Loucy (cell line): ENCODE results near the gene L1CAM.

ENCODE experiments used
- H2AFZ ChIP-seq: fragments of 200-600 bp; sonication (generic); 2 replicates; pipeline ENCODE4 v1.6.0; 2016; ENCODE audit warnings: antibody characterized with exemption, mild to moderate bottlenecking, low read length, moderate library complexity
- H3F3A ChIP-seq: fragments of 200-600 bp; 2 replicates; pipeline ENCODE4 v1.6.0; 2016; ENCODE audit warnings: antibody characterized with exemption, low read depth, mild to moderate bottlenecking
- H3K27me3 ChIP-seq: fragments of 200-600 bp; sonication (generic); 2 replicates; pipeline ENCODE4 v1.6.1; 2014; ENCODE audit warnings: low read length, mild to moderate bottlenecking; ENCODE audit not compliant: insufficient read depth, poor library complexity, severe bottlenecking
- H3K36me3 ChIP-seq: fragments of 200-600 bp; sonication (generic); 2 replicates; pipeline ENCODE4 v1.6.1; 2016; ENCODE audit warnings: low read length; ENCODE audit not compliant: insufficient read depth
- H3K4me1 ChIP-seq: fragments of 200-600 bp; sonication (generic); 2 replicates; pipeline ENCODE4 v1.5.1; 2014; ENCODE audit warnings: low read length, mild to moderate bottlenecking; ENCODE audit not compliant: insufficient read depth, poor library complexity, severe bottlenecking
- H3K4me2 ChIP-seq: fragments of 200-600 bp; sonication (generic); 2 replicates; pipeline ENCODE4 v1.6.0; 2014; ENCODE audit warnings: antibody characterized with exemption, low read length, low read depth, mild to moderate bottlenecking; ENCODE audit not compliant: poor library complexity, severe bottlenecking
- H3K4me3 ChIP-seq: fragments of 200-600 bp; sonication (generic); 2 replicates; pipeline ENCODE4 v1.5.1; 2014; ENCODE audit warnings: low read length, mild to moderate bottlenecking, mixed read lengths; ENCODE audit not compliant: poor library complexity, severe bottlenecking
- H3K79me2 ChIP-seq: fragments of 200-600 bp; sonication (generic); 2 replicates; pipeline ENCODE4 v1.6.1; 2014; ENCODE audit warnings: low read length; ENCODE audit not compliant: insufficient read depth
- H3K9ac ChIP-seq: fragments of 200-600 bp; sonication (generic); 2 replicates; pipeline ENCODE4 v1.6.0; 2014; ENCODE audit warnings: mild to moderate bottlenecking, low read depth, low read length, moderate library complexity; ENCODE audit not compliant: poor library complexity, severe bottlenecking
- H3K9me2 ChIP-seq: fragments of 200-600 bp; sonication (generic); replicated peaks from 2 replicates; pipeline ENCODE4 v1.6.1; 2016; ENCODE audit warnings: low read depth, low read length, mixed read lengths
- H3K9me3 ChIP-seq: fragments of 200-600 bp; sonication (generic); 2 replicates; pipeline ENCODE4 v1.6.1; 2014; ENCODE audit warnings: mild to moderate bottlenecking, antibody characterized with exemption, low read length, low read depth; ENCODE audit not compliant: insufficient read depth
- H4K20me1 ChIP-seq: fragments of 200-600 bp; sonication (generic); 2 replicates; pipeline ENCODE4 v1.6.0; 2014; ENCODE audit warnings: antibody characterized with exemption, low read length, mild to moderate bottlenecking; ENCODE audit not compliant: insufficient read depth, poor library complexity, severe bottlenecking
- EZH2phosphoT487 ChIP-seq: fragments of 200-600 bp; IDR thresholded peaks from 2 replicates; pipeline ENCODE4 v1.6.1; 2018; ENCODE audit warnings: antibody characterized with exemption, mild to moderate bottlenecking, moderate library complexity, borderline replicate concordance
- TF ChIP-seq, protein P1 (sequence below): fragments of 200-600 bp; sonication (generic); conservative IDR thresholded peaks from 2 replicates; pipeline ENCODE4 v1.5.1; 2014; ENCODE audit warnings: mild to moderate bottlenecking, antibody characterized with exemption, low read length

The L1CAM gene

GRCh38 chrX:153934762-153935325 is 48.9 kb upstream of the L1CAM start, which contains the start of gene NAA10:
TSS of gene NAA10 (minus strand) at chrX:153935037. CDS start at chrX:153934904, 133 bp downstream.
- Histone ChIP-seq H3K27me3 (no peaks in the 10 kb centered on the region), H3K79me2 (peaks cover 40% of the 10 kb centered on the region), H2AFZ (no peak within 1 kb of the TSS), H3K36me3 (no peaks in the 10 kb centered on the region), H3K9me2 (no peaks in the 10 kb centered on the region), H3K4me1 (peaks cover 5% of the 10 kb centered on the region), H3K9me3 (no peaks in the 10 kb centered on the region), H4K20me1 (no peaks in the 10 kb centered on the region), H3K9ac (peak within 1 kb of the TSS; percentile 81), H3F3A (no peaks in the 10 kb centered on the region), H3K4me2 (peak within 1 kb of the TSS; percentile 89), H3K4me3 (peak within 1 kb of the TSS; percentile 81)
- TF ChIP-seq, protein P1, sequence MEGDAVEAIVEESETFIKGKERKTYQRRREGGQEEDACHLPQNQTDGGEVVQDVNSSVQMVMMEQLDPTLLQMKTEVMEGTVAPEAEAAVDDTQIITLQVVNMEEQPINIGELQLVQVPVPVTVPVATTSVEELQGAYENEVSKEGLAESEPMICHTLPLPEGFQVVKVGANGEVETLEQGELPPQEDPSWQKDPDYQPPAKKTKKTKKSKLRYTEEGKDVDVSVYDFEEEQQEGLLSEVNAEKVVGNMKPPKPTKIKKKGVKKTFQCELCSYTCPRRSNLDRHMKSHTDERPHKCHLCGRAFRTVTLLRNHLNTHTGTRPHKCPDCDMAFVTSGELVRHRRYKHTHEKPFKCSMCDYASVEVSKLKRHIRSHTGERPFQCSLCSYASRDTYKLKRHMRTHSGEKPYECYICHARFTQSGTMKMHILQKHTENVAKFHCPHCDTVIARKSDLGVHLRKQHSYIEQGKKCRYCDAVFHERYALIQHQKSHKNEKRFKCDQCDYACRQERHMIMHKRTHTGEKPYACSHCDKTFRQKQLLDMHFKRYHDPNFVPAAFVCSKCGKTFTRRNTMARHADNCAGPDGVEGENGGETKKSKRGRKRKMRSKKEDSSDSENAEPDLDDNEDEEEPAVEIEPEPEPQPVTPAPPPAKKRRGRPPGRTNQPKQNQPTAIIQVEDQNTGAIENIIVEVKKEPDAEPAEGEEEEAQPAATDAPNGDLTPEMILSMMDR, result no peak
- TF ChIP-seq EZH2phosphoT487, result no peak

DNA sequence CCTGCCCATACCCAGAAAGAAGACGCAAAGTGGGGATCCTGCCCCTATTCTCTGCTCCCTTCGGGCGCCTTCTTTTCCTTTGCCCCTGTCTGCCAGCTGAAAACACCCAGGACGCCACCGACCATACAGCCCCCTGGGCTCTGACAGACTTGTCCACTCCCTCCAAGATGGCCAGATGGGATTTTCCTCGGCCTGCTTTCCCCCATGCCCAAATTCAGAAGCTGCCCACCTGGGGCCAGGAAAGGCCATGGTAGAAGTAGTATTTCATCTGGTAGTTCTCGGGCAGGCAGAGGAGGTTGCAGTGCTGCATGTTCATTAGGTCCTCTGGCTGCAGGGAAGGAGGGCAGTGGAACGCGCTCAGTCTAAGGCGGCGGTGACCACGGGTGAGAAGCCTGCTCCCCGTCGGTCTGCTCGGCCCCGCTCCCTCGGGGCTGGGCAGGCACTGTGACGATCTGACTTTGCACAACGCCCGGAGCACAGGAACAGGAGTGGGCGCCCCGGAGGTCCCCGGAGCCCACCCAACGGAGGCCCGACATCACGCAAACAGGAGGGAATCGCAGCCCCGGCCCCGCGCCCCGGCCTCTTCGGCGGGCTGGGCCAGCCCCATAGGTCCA is 48.3 kb upstream of the L1CAM start:
- Histone ChIP-seq H3K9me3 (no peaks in the 10 kb centered on the region), H2AFZ (no peak overlapping the region), H3K36me3 (no peaks in the 10 kb centered on the region), H3K9ac (peak overlapping the region; percentile 81), H3K9me2 (no peaks in the 10 kb centered on the region), H3K4me2 (peak overlapping the region; percentile 89), H3K4me3 (peak overlapping the region; percentile 81), H3F3A (no peaks in the 10 kb centered on the region), H3K4me1 (peaks cover 8% of the 10 kb centered on the region), H3K79me2 (peaks cover 44% of the 10 kb centered on the region), H4K20me1 (no peaks in the 10 kb centered on the region), H3K27me3 (no peaks in the 10 kb centered on the region)
- no peak for TF ChIP-seq EZH2phosphoT487
- TF ChIP-seq, protein P1, result no peak

GRCh38 chrX:153933748-153934147 is 47.8 kb upstream of the L1CAM start:
- no peak for TF ChIP-seq EZH2phosphoT487
- TF ChIP-seq, protein P1, result no peak
- peak overlapping the region; percentile 81 for H3K9ac ChIP-seq
- no peaks in the 10 kb centered on the region for H3K36me3 ChIP-seq
- H3K9me3 ChIP-seq, result no peaks in the 10 kb centered on the region
- peak overlapping the region; percentile 89 for H3K4me2 ChIP-seq
- no peaks in the 10 kb centered on the region for H3K9me2 ChIP-seq
- H3K4me1 ChIP-seq, result peaks cover 13% of the 10 kb centered on the region
- no peaks in the 10 kb centered on the region for H3K27me3 ChIP-seq
- no peak overlapping the region for H2AFZ ChIP-seq
- peaks cover 48% of the 10 kb centered on the region for H3K79me2 ChIP-seq
- H4K20me1 ChIP-seq, result no peaks in the 10 kb centered on the region
- H3K4me3 ChIP-seq, result peak overlapping the region; percentile 81
- no peaks in the 10 kb centered on the region for H3F3A ChIP-seq
